Heart left ventricle (tissue), 16 donors: Measurements from ENCODE around the gene PMVK. TPM values are rescaled to one million over a fixed set of nuclear protein-coding genes. Genes with fewer than 3 reads are reported as not detected.

Source experiments
- ATAC-seq, 4 donors: fragments of 200-7000 bp; cut with Tn5 transposase; one replicate each; pipeline ENCODE4 v1.9.1; 2020 to 2022; ENCODE audit warnings: moderate library complexity in 4 of 4, mild to moderate bottlenecking in 3 of 4, moderate number of reproducible peaks in 1 of 4
- DNase-seq, 5 donors: peaks; one replicate each; pipeline ENCODE4 v3.0.0-alpha.2; 2020
- H3K27ac ChIP-seq, 12 donors: fragments of 200-600 bp; sonication (generic) in 4 of 12; one replicate each; pipeline versions ENCODE4 v1.5.0 to v1.8.0; 2016 to 2022; ENCODE audit warnings: mild to moderate bottlenecking in 2 of 12
- H3K27me3 ChIP-seq, 9 donors: fragments of 200-600 bp; sonication (generic) in 2 of 9; one replicate each; pipeline versions ENCODE4 v1.5.1 to v1.8.0; 2016 to 2022; ENCODE audit warnings: mild to moderate bottlenecking in 3 of 9
- H3K36me3 ChIP-seq, 9 donors: fragments of 200-600 bp; sonication (generic) in 2 of 9; one replicate each; pipeline versions ENCODE4 v1.5.0 to v1.8.0; 2018 to 2022; ENCODE audit warnings: mild to moderate bottlenecking in 2 of 9
- H3K4me1 ChIP-seq, 12 donors: fragments of 200-600 bp; sonication (generic) in 4 of 12; one replicate each; pipeline versions ENCODE4 v1.5.0 to v1.8.0; 2016 to 2022; ENCODE audit warnings: mild to moderate bottlenecking in 3 of 12
- H3K4me3 ChIP-seq, 12 donors: fragments of 200-600 bp; sonication (generic) in 4 of 12; one replicate each; pipeline versions ENCODE4 v1.5.0 to v1.8.0; 2017 to 2022; ENCODE audit warnings: mild to moderate bottlenecking in 9 of 12, moderate library complexity in 4 of 12
- H3K9me3 ChIP-seq, 12 donors: fragments of 200-600 bp; sonication (generic) in 4 of 12; one replicate each; pipeline versions ENCODE4 v1.5.0 to v1.8.0; 2016 to 2022; ENCODE audit warnings: mild to moderate bottlenecking in 1 of 12
- POLR2A ChIP-seq, 2 donors: fragments of 450-650 bp; IDR thresholded peaks; one replicate each; pipeline ENCODE4 v1.6.1; 2017; ENCODE audit warnings: antibody characterized with exemption in 2 of 2, mild to moderate bottlenecking in 2 of 2, moderate library complexity in 2 of 2
- WGBS, 4 donors: extraction: QIAGEN DNeasy Blood & Tissue Kit in 2 of 4; methylation state at CpG; one replicate each; pipeline versions ENCODE4 v1.1.5 to v1.1.7; 2013 to 2018; 5-methylcytosine and 5-hydroxymethylcytosine counted together
- intact Hi-C, 10 donors: fragments of 100-400 bp; cut with DNase I; formaldehyde crosslinking; loops; one replicate each; pipeline versions ENCODE4 v1.11.1 to v1.14.2; 2022
- polyA plus RNA-seq, 2 donors: library from polyadenylated mRNA; stranded (reverse); fragments of 200-250 nt; gene quantifications; one replicate each; pipeline ENCODE4 v1.2.3, GENCODE V29; 2013
- total RNA-seq, 9 donors: library from RNA; depleted of rRNA in 2 of 9; stranded (reverse); fragments of >200 nt in 2 of 9; fragmentation: NEBNext Ultra II Directional in 3 of 9; extraction: Animal tissue kit (Norgen Biotek cat#: 25700) in 3 of 9; gene quantifications; one replicate each; pipeline versions ENCODE4 v1.1.0 to v1.2.4, GENCODE V29; 2016 to 2023
- TF ChIP-seq, protein P1 (sequence below), 12 donors: fragments of 200-600 bp; sonication (generic) in 4 of 12; IDR thresholded peaks; one replicate each; pipeline versions ENCODE4 v1.5.0 to v1.8.0; 2018 to 2022; ENCODE audit warnings: antibody characterized with exemption in 12 of 12, mild to moderate bottlenecking in 5 of 12
- donor health status: ischemic (EF 13 %, LVEDD 7.1; RV severe dilation, severe dysfunction).
- donor health status: healthy with polysubstance abuse.
- donor health status: DM: no; HTN: yes; CAD: no.
- donor health status: DM: no; HTN: no; CAD: no.
- donor health status: ischemic (EF 25% LVEDD 6.9; RV normal size, moderate dysfunction).
- donor health status: ischemic (EF 25% LVEDD 5.7; RV mildly dilated, moderate dysfunction).
- donor health status: healthy.
- donor health status: DM: yes; HTN: yes; CAD: no.
- donor health status: ischemic (EF 35%, LVEDD 5.7; RV mildly dilated, moderate dysfunction).
- donor health status: nonischemic (EF 11% LVEDD 7.7; RV severe dilation, severe dysfunction).
- donor health status: DM: yes; HTN: yes; CAD: no.
- donor health status: PGD.
- donor health status: ischemic (EF 29% LVEDD 5.4; RV normal size, mild dysfunction).
- donor health status: nonischemic (EF 23%, LVEDD 6.1; RV moderate dilation, normal function).

PMVK gene
- total and polyA plus RNA-seq, 11 donors: 12.8 to 52.1 (median 39.1) TPM

DNA sequence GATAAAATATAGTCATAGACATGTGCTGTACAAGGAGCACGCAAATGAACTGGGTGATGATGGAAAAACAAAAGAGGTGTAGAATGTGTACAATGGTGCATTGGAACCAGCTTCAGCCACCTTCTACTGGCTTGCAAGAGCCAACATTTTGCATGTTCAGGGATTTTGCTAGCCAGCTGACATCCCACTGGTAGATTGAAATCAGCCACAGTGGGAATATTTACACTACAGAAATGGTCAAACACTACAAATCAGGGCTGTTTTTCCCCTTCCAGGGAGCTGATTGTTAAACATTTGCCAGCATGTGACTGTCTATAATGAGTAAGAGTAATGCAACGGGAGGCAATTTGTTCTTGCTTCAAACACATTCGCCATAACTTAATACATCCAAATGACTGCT, 23.2 kb downstream of the PMVK start:
- intact Hi-C loops: no loop called here
- H3K36me3 ChIP-seq: no peaks in the 10 kb centered on the region
- ATAC-seq: no peak
- 69 to 74% (median 71%) methylated on average over 3 of the region's 3 CpGs for WGBS, 4 donors
- DNase-seq: no peak
- no peaks in the 10 kb centered on the region for H3K27me3 ChIP-seq
- TF ChIP-seq, protein P1, sequence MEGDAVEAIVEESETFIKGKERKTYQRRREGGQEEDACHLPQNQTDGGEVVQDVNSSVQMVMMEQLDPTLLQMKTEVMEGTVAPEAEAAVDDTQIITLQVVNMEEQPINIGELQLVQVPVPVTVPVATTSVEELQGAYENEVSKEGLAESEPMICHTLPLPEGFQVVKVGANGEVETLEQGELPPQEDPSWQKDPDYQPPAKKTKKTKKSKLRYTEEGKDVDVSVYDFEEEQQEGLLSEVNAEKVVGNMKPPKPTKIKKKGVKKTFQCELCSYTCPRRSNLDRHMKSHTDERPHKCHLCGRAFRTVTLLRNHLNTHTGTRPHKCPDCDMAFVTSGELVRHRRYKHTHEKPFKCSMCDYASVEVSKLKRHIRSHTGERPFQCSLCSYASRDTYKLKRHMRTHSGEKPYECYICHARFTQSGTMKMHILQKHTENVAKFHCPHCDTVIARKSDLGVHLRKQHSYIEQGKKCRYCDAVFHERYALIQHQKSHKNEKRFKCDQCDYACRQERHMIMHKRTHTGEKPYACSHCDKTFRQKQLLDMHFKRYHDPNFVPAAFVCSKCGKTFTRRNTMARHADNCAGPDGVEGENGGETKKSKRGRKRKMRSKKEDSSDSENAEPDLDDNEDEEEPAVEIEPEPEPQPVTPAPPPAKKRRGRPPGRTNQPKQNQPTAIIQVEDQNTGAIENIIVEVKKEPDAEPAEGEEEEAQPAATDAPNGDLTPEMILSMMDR (IDR thresholded peaks at IDR 0.05): no peak
- peaks cover 0 to 3% (median 0%) of the 10 kb centered on the region in 12 donors for H3K9me3 ChIP-seq
- H3K4me3 ChIP-seq: no peak overlapping the region
- H3K4me1 ChIP-seq: peaks cover 0 to 20% (median 4%) of the 10 kb centered on the region in 12 donors
- H3K27ac ChIP-seq: peak overlapping the region in 4 of 12 donors; percentile 23 to 74 (median 27)

DNA sequence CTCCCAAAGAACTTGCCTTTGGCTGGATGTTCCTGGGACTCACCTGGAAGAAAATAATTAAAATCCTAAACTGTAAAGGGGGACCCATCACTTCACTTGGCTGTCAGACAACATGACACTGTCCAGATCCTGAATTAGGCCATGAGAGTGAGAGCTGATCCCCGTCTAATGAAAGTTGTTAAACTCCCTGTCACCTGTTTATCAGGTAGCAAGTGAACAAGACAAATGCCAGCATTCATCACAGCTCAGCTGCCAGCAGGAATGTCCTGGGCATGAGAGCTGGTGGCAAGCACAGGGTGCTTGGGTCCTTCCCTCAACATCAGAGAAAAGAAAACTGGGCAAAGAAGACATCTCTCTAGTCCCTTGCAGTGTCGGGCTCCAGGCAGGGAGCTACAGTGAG, 23.8 kb downstream of the PMVK start:
- Histone ChIP-seq H3K9me3 (peaks cover 0 to 3% (median 0%) of the 10 kb centered on the region in 12 donors), H3K4me1 (peaks cover 0 to 20% (median 4%) of the 10 kb centered on the region in 12 donors), H3K27me3 (no peaks in the 10 kb centered on the region), H3K27ac (peak overlapping the region in 7 of 12 donors; percentile 13 to 74 (median 45)), H3K36me3 (no peaks in the 10 kb centered on the region), H3K4me3 (no peak overlapping the region)
- peak in 1 of 5 donors; percentile 44 for DNase-seq
- intact Hi-C loops: no loop called here
- TF ChIP-seq, protein P1 (IDR thresholded peaks at IDR 0.05): no peak
- no peak for TF ChIP-seq POLR2A (IDR thresholded peaks at IDR 0.05)
- 43 to 61% (median 60%) methylated on average over 2 of the region's 2 CpGs for WGBS, 4 donors
- peak; percentile 45 to 85 (median 73) for ATAC-seq

DNA sequence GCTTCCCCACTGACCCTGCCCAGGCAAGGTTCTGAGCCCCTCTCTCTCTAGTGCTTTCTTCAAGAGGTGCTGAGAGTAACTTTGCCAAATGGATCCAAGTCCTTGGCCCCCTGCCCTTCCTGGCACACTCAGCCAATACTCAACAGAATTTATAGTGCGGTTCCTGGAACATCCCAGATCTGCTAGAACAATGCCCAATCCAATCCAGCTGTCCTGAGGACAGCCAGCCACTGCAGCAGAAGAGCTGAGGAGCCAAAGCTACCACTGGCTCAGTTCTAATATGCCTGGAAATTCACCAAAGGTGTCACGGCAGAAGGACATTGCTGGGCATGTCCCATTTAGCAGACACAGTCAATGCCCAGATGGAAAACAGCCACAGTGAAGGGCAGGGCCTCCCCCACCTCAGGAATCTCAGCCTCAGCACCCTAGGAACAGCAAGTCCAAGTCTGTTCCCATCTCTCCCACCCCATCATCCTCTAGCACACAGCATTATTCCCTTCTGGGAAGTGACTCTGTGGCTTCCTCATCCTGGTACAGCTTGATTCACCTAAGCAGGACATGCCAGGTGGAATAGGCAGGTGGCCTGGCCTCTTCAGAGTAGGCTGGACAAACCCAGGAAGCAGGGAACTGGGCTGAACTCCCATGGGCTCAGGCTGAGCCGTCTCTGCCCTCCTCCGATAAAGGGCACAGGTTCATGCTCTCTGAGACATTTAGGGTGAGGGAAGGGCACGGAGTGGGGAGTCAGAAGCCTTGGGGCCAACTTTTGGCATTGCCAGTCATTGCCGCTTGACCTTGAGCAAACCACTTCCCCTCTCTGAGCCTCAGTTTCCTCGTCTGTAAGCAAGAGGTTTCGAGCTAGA, 24.6 kb downstream of the PMVK start:
- H3K27ac ChIP-seq: peak overlapping the region in 10 of 12 donors; percentile 7 to 74 (median 42)

More for the DNA sequence above, 24.6 kb downstream of the PMVK start:
- WGBS, 4 donors: 72 to 80% (median 76%) methylated on average over 7 to 8 of the region's 8 CpGs
- ATAC-seq (peak; percentile 75 to 85 (median 80)), DNase-seq (peak in 2 of 5 donors; percentile 39 to 66)
- Histone ChIP-seq H3K27me3 (no peaks in the 10 kb centered on the region), H3K36me3 (no peaks in the 10 kb centered on the region), H3K4me3 (no peak overlapping the region), H3K4me1 (peaks cover 0 to 20% (median 4%) of the 10 kb centered on the region in 12 donors), H3K9me3 (peaks cover 0 to 3% (median 0%) of the 10 kb centered on the region in 12 donors)
- TF ChIP-seq, protein P1 (IDR thresholded peaks at IDR 0.05): no peak
- TF ChIP-seq POLR2A (IDR thresholded peaks at IDR 0.05): no peak
- intact Hi-C loops: loop anchor here in 1 of 10 donors (2.0 kb wide), 1 partner anchor 29 kb away; no protein-coding TSS in a partner anchor
